ENCODE results near the gene TNIP2.

DNA sequence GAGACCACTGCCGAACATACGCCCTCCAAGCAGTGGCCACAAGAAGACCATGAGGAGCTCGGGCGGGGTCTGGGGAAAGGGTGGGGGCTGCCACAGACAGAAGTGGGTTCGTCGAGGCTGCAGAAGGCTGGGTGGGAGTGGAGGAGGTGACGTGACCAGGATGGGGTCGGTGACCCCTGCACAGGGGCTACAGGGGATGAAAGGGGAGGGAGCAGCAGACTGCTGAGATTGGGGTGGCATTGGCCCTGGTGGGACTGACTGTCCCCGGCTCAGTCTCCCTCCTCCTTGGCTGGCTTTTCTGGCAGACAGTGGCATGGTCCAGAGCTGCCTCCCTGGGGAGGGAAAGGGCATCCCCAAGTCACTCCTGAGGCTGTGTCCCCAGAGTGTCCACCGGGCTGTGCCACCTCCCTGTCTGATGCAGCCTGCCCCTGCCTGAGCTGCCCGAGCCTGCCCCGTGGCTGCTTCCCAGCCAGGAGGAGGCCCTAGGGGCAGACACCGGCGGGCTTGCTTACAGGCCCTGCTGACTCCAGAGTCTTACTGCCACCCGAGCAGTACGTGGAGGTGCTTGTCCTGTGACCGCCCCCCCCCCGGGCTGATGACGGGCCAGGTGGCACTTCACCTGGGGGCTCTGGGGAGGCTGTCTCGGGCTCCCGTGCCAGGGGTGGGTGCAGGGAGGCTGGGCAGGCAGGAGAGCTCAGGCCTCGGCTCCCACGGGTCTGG, 44.0 kb upstream of the TNIP2 start:
- TF ChIP-seq POLR2A (IDR thresholded peaks at IDR 0.05; ENCODE audit: low read depth, low read length), result no peak
- TF ChIP-seq POLR2AphosphoS5 (IDR thresholded peaks at IDR 0.05; ENCODE audit: low read depth, low read length), result no peak
- TF ChIP-seq POU2F2 (IDR thresholded peaks at IDR 0.05; ENCODE audit: low read depth, low read length), result no peak
- TF ChIP-seq TAF1 (IDR thresholded peaks at IDR 0.05; ENCODE audit: low read depth, low read length), result no peak
- no peak for TF ChIP-seq SPI1 (IDR thresholded peaks at IDR 0.05; ENCODE audit: low read depth, low read length)

Measured in GM12891 (cell line).